GM18870 (cell line): Measurements from ENCODE around the gene MDH1B.
"Not testable (repeated sequence)": the region's sequence is repeated elsewhere in the genome, so short reads cannot be mapped to it uniquely, and the experiment has no call there.

Source experiments
- ATAC-seq: cut with Tn5 transposase; IDR thresholded peaks from one replicate; pipeline ENCODE4 v1.9.1; 2021; ENCODE audit warnings: moderate library complexity; ENCODE audit not compliant: unreplicated experiment

The MDH1B gene

DNA sequence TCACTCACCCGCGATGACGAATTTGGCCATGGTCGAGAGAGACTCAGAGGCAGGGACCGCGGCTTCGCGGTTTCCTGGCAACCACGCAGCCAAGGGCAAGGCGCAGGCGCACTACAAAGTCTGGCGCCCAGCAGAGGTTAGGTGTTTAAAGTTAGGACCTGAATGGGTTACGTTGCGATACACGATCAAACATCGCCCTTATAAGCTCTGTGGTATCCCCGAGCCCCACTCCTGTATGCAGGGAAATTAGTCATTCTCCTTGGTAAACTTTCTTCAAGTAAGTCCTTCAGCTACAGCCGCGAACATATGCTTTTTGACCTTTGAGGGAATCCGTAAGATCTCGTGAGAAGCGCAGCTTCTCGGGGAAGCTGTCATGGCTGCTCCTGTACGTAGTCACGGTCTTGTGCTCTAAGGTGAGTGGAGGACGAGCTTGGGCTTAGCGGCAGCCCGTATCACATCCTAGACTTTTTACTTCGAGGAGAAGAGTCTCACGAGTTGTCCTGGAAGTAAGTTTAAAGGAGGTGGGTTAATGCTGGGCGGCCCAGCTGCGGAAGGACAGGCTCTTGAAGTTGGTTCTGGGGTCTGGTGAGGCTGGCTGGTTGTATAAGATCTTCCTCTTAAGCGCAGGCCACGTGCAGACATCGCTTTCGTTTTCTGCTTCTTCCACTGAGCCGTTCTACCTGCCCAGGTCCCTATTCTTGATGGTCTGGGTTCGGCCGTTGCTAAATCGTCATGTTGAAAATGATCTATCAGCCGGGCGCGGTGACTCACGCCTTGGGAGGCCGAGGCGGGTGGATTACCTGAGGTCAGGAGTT lies at the start of gene MDH1B, which contains the start of gene FASTKD2:
Gene MDH1B (minus strand): TSS at position 87 of the 815 bp plus-strand sequence. CDS start 57 bp downstream, at position 30.
Gene FASTKD2 (plus strand): TSS at position 365 of the 815 bp plus-strand sequence. CDS start 1,088 bp downstream, outside the sequence.
- ATAC-seq: peak; percentile 90

- no peak for ATAC-seq
These were observed 49.4 kb upstream of the MDH1B start for GRCh38 chr2:206814498-206814897.

GRCh38 chr2:206812471-206812870 lies 47.3 kb upstream of the MDH1B start:
- ATAC-seq: not testable (repeated sequence)

- not testable (repeated sequence) for ATAC-seq
These were observed 42.5 kb upstream of the MDH1B start for GRCh38 chr2:206807624-206808023.

DNA sequence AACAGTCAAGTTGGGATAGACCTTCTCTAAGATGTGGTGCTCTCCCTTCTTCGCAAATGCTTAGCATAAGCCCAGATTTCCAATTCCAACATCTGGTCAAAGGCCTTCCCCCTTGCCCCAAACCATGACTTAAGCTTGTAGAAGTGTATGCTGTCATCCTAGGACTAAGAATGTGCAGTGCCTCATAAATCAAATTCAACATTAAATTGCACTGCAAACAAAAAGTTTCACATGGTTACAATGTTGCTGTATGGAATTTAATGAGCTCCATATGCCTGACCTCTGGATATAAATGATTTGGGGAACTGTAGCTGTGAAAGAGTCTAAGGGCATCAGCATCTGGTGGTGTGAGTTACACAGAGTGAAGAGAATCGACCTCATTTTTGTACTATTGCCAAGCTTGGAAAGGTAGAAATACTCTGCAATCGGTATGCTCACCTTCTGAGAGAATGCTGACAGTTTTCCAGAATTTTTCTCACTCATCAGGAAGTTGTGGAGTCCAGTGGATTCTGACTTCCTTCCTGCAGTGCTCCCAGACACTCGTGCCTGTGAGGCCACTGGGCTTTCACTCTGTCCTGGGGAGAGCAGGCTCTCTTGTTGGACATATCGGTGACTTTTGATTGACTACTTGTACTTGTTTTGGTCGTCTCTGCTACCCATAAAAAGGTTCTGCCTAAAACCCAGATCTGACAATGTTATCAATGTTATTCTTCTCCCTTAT lies 40.9 kb upstream of the MDH1B start:
- ATAC-seq: no peak

- no peak for ATAC-seq
These were observed 39.2 kb upstream of the MDH1B start for GRCh38 chr2:206804326-206804725.

- ATAC-seq: no peak
These were observed 37.8 kb upstream of the MDH1B start for GRCh38 chr2:206802654-206803514.

- ATAC-seq: no peak
These were observed 36.5 kb upstream of the MDH1B start for GRCh38 chr2:206801418-206802189.

- ATAC-seq: peak; percentile 50
These were observed 35.6 kb upstream of the MDH1B start for GRCh38 chr2:206800506-206801417.

GRCh38 chr2:206799083-206799482 lies 34.0 kb upstream of the MDH1B start:
- ATAC-seq: no peak

DNA sequence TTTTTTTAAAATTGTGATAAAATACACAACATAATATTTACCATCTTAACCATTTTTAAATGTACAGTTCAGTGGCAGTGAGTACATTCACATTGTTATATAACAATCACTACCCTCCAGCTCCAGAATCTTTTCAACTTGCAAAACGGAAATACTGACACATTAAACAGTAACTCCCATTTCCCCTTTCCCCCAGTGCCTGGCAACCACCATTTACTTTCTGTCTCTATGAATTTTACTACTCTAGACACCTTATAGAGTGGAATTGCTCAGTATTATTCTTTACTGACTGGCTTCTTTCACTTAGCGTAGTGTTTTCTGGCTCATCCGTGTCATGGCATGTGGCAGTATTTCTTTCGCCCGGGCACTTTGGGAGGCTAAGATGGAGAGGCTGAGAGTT lies 32.9 kb upstream of the MDH1B start:
- peak; percentile 67 for ATAC-seq

GRCh38 chr2:206797376-206797775 lies 32.2 kb upstream of the MDH1B start:
- no peak for ATAC-seq

- no peak for ATAC-seq
These were observed 27.5 kb upstream of the MDH1B start for GRCh38 chr2:206792645-206793044.

GRCh38 chr2:206790311-206790935 lies 25.3 kb upstream of the MDH1B start:
- no peak for ATAC-seq

- no peak for ATAC-seq
These were observed 19.6 kb upstream of the MDH1B start for GRCh38 chr2:206784559-206785353.

GRCh38 chr2:206783718-206784117 lies 18.6 kb upstream of the MDH1B start:
- ATAC-seq: no peak

- no peak for ATAC-seq
These were observed 15.5 kb upstream of the MDH1B start for GRCh38 chr2:206780671-206781070.

GRCh38 chr2:206776432-206776831 lies 11.3 kb upstream of the MDH1B start:
- ATAC-seq: no peak
